ENCODE measurements around the gene TPK1.
"Not testable (repeated sequence)": the region's sequence is repeated elsewhere in the genome, so short reads cannot be mapped to it uniquely, and the experiment has no call there.

Gene TPK1

GRCh38 chr7:144775749-144776148 lies 60.1 kb downstream of the TPK1 start:
- no peak for DNase-seq

- DNase-seq, result no peak
These were observed 63.9 kb downstream of the TPK1 start for GRCh38 chr7:144771927-144772326.

DNA sequence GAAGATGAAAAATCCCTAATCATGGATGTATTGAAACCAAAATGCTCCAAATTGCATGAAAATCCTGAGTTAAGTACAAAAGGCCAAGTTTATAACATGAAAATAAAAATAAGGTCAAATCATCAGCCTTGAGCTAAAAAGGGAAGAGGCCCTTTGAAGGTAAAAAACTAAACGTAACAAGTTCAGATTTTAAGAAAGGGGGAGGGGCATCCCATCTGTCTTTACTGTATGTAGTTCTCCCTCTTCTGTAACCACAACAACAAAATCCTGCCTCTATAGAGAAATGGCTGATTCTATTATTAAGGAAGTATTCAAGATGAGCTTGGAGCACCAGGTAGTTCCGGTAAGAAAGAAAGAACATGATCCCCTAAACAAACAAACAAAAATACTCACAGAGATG lies 64.7 kb downstream of the TPK1 start:
- DNase-seq, result no peak

DNA sequence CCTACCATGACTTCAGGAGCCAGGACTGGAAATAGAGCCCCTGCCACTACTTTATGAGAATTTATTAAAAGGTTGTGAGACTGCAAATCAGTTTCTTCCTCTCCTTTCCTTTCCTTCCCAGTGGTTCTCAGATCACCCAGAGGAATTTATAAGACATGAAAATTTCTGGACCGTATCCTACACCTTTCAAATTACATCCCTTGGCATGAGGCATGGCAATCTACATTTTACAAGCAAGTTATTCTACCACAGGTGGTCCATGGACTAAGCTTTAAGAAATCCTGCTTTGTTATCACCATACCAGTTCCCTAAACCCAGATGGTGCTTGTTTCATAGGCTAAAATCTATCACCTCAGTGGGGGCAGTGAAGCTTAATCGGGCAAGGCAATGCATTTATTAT lies 66.5 kb downstream of the TPK1 start:
- DNase-seq, result no peak

- no peak for DNase-seq
These were observed 67.2 kb downstream of the TPK1 start for GRCh38 chr7:144768633-144769032.

DNA sequence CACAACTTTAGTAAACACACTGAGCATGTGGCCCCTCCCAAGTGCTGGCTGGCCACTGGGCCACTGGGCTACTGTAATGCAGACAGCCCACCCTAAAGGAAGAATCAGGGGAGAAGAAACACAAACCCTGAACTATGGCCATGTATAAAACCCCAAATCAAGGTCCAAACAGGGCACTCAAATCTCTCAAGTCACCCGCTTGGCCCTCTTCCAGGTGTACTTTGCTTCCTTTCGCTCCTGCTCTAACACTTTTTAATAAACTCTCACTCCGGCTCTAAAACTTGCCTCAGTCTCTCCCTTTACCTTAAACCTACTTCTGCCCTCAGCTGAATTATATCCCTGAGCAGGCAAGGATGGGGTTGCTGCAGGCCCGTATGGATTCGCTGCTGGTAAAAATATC lies 72.6 kb downstream of the TPK1 start:
- DNase-seq, result no peak

- DNase-seq, result no peak
These were observed 73.0 kb downstream of the TPK1 start for GRCh38 chr7:144762853-144763252.

DNA sequence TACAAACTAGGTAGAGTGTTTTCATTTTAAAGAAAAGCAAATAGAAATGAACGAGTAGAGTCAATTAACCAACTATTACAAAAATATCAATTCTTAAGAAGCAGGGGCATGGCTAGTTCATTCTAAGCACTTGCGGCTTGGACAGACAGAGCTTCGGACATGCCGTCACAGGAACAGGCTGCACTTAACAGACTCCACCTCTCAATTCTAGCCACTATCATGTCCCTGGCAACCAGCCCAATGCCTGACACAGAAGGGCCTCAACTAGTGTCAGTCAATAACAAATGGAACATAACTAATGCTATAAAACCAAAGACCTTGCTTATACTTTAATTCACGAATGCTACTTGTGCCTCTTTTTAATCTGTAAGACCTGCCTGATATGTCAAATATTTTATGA lies 74.4 kb downstream of the TPK1 start:
- DNase-seq, result no peak

DNA sequence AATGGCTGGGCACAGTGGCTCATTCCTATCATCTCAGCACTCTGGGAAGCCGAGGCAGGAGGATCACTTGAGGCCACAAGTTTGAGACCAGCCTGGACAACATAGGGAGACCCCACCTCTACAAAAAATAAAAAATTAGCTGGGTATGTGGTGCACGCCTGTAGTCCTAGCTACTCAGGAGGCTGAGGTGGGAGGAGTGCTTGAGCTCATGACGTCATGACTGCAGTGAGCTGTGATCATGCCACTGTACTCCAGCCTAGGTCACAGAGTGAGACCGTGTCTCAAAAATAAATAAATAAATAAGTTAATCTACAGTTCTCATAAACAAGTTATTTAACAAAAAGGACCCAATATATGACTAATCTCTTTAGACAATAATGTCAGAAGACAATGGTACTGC lies 76.2 kb downstream of the TPK1 start:
- DNase-seq, result no peak

DNA sequence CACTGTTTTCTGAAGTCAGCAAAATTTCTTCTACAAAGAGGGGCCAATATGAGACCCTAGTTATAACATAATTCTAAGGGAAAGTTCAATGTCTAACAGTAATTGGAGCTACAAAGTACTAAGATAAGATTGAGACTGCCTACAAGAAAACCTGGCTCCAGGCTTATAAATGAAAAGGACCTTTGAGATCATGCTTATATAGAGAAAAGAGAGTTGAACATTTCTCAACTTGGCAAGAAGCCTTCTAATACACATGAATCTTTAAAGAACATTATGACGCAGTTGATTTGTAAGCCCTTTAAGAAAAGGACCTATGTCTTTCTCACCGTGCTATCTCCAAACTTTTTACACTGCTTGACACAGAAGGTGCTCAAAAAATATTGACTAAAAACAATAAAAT lies 87.9 kb downstream of the TPK1 start:
- no peak for DNase-seq

DNA sequence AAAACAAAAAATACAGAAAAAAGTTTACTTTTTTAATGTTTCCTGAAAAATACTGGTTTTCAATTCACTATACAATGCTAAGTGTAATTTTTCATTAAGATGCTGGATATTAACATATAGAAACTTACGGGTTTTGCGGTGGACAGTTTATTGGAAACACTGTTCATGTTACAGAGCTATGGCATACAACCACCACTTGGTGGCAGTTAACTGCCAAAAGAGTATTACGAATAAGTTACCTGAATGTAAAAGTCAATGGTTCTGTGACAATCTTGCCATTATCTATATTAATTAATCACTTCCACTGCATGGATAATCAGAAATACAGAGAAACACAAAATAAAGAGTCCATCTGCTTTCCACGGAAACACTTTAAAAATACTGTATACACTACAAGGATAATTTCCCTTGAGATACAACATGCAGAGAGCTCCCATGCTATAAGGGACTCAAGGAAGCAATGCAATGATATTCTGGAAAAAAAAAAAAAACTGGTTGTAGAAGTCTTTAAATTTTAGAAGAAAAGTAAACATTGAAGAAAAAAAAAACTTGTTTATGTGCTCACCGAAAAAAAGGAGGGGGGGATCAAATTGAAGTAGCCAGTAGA lies 97.0 kb downstream of the TPK1 start:
- DNase-seq, result peak; percentile 38

DNA sequence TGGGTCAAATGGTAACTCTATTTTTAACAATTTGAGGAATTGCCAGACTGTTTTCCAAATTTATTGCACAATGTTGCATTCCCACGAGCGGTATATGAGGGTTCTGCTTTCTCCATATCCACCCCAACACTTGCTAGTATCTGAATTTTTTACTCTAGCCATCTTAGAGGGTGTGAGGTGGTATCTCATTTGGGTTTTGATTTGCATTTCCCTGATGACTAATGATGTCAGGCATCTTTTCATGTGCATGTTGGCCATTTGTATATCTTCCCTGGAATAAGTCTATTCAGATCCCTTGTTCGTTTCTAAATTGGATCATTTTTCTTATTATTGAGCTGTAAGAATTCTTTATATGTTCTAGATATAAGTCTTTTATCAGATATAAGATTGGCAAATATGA lies 97.7 kb downstream of the TPK1 start:
- no peak for DNase-seq

DNA sequence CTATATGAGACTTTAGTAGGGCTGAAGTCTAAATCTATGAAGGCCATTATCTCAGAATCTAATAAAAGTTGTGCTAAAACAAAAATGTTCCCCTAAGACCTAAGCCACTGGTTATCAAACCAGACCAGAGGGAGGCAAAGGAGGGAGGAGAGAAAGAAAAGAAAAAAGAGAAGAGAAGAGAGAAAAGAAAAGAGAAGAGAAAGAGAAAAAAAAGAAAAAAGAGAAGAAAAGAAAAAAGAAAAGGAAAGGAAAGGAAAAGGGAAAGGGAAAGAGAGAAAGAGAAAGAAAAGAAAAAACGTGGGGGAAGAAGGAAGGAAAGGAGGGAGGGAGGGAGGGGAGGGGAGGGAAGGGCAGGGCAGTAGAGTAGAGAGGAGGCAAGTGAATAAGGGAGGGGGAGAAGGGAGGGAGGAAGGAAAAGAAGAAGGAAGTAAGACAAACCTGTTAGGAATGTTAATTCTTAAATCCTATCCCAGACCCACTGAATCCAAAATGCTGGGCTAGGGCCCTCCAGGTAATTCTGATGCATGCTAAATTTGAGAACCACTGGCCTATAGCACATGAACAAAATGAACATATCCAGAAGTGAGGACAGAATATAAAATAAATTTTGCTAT lies 98.9 kb downstream of the TPK1 start:
- DNase-seq, result no peak

- DNase-seq, result no peak
These were observed 100.2 kb downstream of the TPK1 start for GRCh38 chr7:144735505-144736276.

DNA sequence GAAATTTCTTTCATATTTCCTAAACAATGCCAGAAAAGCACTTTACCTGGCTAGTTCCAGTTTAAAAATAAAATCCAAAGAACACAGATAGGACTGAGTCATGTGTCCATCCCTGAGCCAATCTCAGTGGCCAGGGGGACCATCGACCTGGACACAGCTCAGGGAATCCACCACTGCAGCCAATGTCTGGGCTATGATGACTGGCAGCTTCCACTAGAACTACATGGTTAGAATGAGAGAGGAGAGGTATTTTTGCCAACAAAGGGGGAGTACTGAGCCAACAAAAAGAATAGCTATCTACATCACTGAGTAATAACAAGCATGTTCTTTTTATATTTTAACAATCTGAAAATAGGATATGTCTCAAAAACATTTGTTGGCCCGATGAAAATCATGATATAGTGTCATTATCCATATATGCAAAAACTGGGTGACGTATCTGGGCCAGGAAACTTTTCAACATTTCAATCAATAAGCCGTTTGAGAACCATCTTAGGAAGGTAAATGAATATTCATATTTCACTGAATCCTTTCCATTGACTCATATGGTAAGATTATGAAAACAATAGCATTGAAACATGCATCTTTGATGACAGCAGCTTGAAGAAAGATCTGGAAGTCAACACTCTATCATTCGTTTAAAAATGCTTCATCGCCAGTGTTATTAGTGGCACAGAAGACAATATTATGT lies 104.0 kb downstream of the TPK1 start:
- DNase-seq, result no peak

- no peak for DNase-seq
These were observed 105.6 kb downstream of the TPK1 start for GRCh38 chr7:144730224-144730623.

DNA sequence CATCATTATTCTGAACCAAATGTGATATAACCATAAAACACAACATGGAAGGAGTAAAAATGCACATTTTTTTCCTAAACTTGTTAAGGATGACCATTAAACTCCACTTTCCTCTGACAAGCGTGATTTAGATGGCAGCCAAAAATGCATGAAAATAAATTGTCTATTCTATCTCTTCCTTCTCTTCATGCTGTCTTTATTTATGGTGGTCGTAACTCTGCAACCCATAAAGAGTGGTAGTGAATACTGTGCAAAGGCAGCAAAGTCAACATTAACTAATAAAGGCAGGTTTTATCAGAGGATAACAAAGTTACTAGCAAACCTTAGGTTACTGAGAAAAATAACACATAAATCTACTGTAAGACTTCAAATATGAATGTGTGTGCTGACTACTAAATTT lies 106.6 kb downstream of the TPK1 start:
- DNase-seq, result no peak

GRCh38 chr7:144728551-144728950 lies 107.3 kb downstream of the TPK1 start:
- no peak for DNase-seq

GRCh38 chr7:144726840-144727239 lies 109.0 kb downstream of the TPK1 start:
- not testable (repeated sequence) for DNase-seq

DNA sequence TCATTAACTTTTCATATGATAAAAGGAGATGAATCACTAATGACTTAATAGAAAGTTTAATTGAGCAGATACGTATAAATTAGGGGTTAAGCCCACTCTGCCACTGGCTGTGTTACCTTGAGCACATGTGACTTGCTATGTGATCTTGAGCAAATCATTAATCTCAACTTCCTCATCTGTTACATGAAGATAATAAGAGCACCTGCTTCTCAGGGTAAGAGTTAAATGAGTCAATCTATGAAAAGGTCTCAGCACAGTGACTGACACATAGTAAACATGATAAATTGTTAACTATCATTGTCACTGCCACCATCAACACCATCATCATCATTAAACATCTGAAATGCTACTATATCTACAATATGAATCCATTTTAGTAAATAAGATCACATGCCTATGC lies 110.8 kb downstream of the TPK1 start:
- DNase-seq, result no peak

- no peak for DNase-seq
These were observed 112.6 kb downstream of the TPK1 start for GRCh38 chr7:144723301-144723700.

DNA sequence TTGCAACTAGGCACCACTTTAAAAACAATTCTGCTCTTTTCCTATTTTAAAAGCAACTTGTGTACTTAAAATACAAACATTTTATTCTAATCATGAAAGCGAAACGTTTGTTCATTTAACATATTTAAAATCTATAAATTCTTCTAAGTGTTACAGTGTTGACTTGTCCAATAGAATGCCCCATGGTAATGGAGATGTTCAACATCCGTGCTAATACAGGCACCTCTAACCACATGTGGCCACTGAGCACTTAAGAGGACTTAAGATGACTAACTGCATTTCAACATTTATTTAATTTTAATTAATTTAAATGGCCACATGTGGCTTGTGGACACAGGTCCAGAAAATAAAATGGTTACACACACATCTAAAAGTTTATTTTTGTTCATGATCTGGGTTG lies 115.1 kb downstream of the TPK1 start:
- peak; percentile 4 for DNase-seq

- DNase-seq, result peak; percentile 65
These were observed 115.7 kb downstream of the TPK1 start for GRCh38 chr7:144720149-144720548.

GRCh38 chr7:144717720-144718119 lies 118.1 kb downstream of the TPK1 start:
- no peak for DNase-seq

Measured in fibroblast of skin of right biceps (primary cell).